GM12875 (cell line): ENCODE results near the gene PDCD1.
"Not testable (repeated sequence)": the region's sequence is repeated elsewhere in the genome, so short reads cannot be mapped to it uniquely, and the experiment has no call there.

Experiments
- H3K4me3 ChIP-seq: one replicate; pipeline ENCODE4 v1.5.1; 2011; ENCODE audit warnings: low read depth, low read length, control low read depth
- CTCF ChIP-seq: IDR thresholded peaks from 2 replicates; pipeline ENCODE4 v1.5.1; 2011; ENCODE audit warnings: low read depth, mild to moderate bottlenecking, control low read depth, inconsistent platforms, low read length, moderate library complexity, borderline replicate concordance; ENCODE audit not compliant: insufficient read depth

Gene PDCD1

GRCh38 chr2:241822264-241822623, 36.5 kb downstream of the PDCD1 start:
- no peak overlapping the region for H3K4me3 ChIP-seq

GRCh38 chr2:241821460-241822263, 37.0 kb downstream of the PDCD1 start:
- no peak for TF ChIP-seq CTCF
- no peak overlapping the region for H3K4me3 ChIP-seq

More at GRCh38 chr2:241822264-241822623, 36.5 kb downstream of the PDCD1 start:
- TF ChIP-seq CTCF: no peak

- no peak for TF ChIP-seq CTCF
- H3K4me3 ChIP-seq: no peak overlapping the region
Observed at GRCh38 chr2:241820625-241821384, 37.9 kb downstream of the PDCD1 start.

- H3K4me3 ChIP-seq: not testable (repeated sequence)
Observed at GRCh38 chr2:241819947-241820624, 38.6 kb downstream of the PDCD1 start.

GRCh38 chr2:241818943-241819270, 39.8 kb downstream of the PDCD1 start:
- no peak for TF ChIP-seq CTCF
- H3K4me3 ChIP-seq: no peak overlapping the region

- TF ChIP-seq CTCF: no peak
- H3K4me3 ChIP-seq: no peak overlapping the region
Observed at GRCh38 chr2:241818229-241818942, 40.3 kb downstream of the PDCD1 start.

GRCh38 chr2:241817821-241818215, 40.9 kb downstream of the PDCD1 start:
- H3K4me3 ChIP-seq: not testable (repeated sequence)
